22Rv1 (cell line): ENCODE measurements around the gene ALKBH5.

Experiments used
- ZFX ChIP-seq: fragments of 450-650 bp; IDR thresholded peaks from 2 replicates; pipeline ENCODE4 v1.6.1; 2017; ENCODE audit warnings: antibody characterized with exemption, borderline replicate concordance
- TF ChIP-seq, protein P1 (sequence below): fragments of 450-650 bp; IDR thresholded peaks from 2 replicates; pipeline ENCODE4 v1.5.1; 2017; ENCODE audit warnings: mild to moderate bottlenecking

DNA sequence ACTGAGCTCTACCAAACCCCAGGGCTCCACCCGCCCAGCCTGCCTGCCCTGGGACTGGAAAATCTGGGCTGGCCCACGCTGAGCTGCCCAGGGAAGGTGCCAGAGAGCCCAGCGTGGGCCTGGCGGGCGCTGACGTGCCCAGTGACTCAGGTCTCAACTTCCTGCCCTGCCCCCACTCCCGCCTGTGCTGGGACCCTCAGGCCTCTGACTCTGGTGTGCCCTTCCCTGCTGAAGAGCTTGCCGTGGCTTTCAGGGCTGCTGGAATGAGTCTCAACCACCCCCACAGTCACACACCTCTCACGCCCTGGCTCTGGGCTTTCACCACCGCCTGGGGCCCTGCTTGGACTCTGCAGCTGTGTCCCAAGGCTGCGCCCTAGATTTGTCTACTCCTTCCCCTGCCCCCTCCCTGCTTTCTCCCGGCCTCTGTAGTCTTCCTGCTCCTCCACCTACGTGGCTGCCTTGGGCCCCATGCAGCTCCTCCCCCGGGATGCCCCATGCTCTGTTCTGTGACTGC, 52.2 kb downstream of the ALKBH5 start:
- TF ChIP-seq, protein P1, sequence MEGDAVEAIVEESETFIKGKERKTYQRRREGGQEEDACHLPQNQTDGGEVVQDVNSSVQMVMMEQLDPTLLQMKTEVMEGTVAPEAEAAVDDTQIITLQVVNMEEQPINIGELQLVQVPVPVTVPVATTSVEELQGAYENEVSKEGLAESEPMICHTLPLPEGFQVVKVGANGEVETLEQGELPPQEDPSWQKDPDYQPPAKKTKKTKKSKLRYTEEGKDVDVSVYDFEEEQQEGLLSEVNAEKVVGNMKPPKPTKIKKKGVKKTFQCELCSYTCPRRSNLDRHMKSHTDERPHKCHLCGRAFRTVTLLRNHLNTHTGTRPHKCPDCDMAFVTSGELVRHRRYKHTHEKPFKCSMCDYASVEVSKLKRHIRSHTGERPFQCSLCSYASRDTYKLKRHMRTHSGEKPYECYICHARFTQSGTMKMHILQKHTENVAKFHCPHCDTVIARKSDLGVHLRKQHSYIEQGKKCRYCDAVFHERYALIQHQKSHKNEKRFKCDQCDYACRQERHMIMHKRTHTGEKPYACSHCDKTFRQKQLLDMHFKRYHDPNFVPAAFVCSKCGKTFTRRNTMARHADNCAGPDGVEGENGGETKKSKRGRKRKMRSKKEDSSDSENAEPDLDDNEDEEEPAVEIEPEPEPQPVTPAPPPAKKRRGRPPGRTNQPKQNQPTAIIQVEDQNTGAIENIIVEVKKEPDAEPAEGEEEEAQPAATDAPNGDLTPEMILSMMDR: no peak
- TF ChIP-seq ZFX: no peak
